GM19397 (cell line): Measurements from ENCODE around the gene PXMP2.
"Not testable (repeated sequence)": the region's sequence is repeated elsewhere in the genome, so short reads cannot be mapped to it uniquely, and the experiment has no call there.

Source experiments
- ATAC-seq: cut with Tn5 transposase; IDR thresholded peaks from one replicate; pipeline ENCODE4 v1.9.1; 2021; ENCODE audit warnings: mild to moderate bottlenecking, moderate library complexity; ENCODE audit not compliant: unreplicated experiment

The PXMP2 gene

GRCh38 chr12:132746613-132747012, 59.2 kb downstream of the PXMP2 start:
- ATAC-seq: no peak

DNA sequence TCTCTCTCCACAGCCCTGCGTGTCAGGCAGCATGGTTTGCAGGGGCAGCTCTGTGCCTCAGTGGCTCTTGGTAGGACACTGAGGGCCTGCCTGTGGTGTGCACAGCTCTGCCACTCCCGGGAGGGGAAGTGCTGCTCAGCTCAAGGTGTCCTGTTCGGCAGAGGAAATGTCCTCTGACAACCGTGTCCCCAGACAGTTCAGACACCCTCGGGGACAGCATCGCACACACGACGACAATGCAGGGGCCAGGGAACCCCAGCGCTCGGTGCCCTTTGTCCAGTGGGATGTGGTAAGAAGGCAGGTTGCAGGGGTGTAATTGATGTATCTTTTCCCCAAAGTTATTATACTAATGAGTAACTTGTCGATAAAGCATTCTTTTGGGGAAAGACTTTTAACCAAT, 60.0 kb downstream of the PXMP2 start:
- no peak for ATAC-seq

- no peak for ATAC-seq
Observed at GRCh38 chr12:132747896-132748295, 60.5 kb downstream of the PXMP2 start.

DNA sequence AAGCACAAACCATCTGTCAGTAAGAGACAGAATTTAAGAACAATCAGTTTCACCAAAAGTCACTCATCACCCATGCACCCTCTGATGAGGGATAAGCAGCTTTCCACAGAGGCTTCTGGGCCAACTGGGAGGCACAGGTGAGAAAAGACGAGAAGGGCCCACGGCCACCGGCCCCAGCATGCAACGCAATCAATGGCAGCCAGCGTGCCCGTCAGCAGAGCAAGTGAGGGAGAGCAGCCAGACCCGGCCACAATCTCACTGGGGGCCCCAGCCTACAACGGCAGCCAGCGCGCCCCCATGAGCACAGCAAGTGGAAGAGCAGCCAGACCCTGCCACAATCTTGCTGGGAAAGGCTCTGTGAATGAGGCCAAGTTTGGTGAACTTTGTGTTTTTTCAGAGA, 60.9 kb downstream of the PXMP2 start:
- no peak for ATAC-seq

DNA sequence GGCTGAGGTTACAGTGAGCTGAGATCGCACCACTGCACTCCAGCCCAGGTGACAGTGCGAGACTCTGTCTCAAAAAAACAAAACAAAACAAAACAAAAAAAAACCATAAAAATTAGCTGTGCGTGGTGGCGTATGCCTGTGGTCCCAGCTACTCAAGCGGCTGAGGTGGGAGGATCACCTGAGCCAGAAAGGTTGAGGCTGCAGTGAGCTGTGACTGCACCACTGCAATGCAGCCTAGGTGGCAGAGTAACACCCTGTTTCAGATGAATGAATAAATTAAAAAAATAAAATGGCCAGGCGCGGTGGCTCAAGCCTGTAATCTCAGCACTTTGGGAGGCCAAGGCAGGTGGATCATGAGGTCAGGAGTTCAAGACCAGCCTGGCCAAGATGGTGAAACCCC, 66.3 kb downstream of the PXMP2 start:
- ATAC-seq: not testable (repeated sequence)

GRCh38 chr12:132754160-132754932, 67.0 kb downstream of the PXMP2 start:
- ATAC-seq: no peak
